HEK293 (cell line): ENCODE data around the gene TLCD3B.

ENCODE experiments used
- ELK4 ChIP-seq: IDR thresholded peaks from 2 replicates; pipeline ENCODE4 v1.6.1; 2011; ENCODE audit warnings: mild to moderate bottlenecking, low read depth, low read length, borderline replicate concordance
- GLI4 ChIP-seq: fragments of 450-650 bp; formaldehyde crosslinking; IDR thresholded peaks from 2 replicates; pipeline ENCODE4 v1.5.1; 2016; ENCODE audit warnings: missing biosample characterization, missing genetic modification characterization
- GLIS1 ChIP-seq: fragments of 450-650 bp; formaldehyde crosslinking; IDR thresholded peaks from 2 replicates; pipeline ENCODE4 v1.5.1; 2016; ENCODE audit warnings: missing biosample characterization, missing genetic modification characterization
- HOXD13 ChIP-seq: sonication (generic); formaldehyde crosslinking; IDR thresholded peaks from 2 replicates; pipeline ENCODE4 v1.8.0; 2022; ENCODE audit warnings: missing genetic modification reagents, borderline replicate concordance
- IKZF3 ChIP-seq: fragments of 450-650 bp; IDR thresholded peaks from 2 replicates; pipeline ENCODE4 v1.5.0; 2018; ENCODE audit warnings: missing biosample characterization, mild to moderate bottlenecking, missing genetic modification characterization, moderate library complexity
- KLF8 ChIP-seq: fragments of 450-650 bp; formaldehyde crosslinking; IDR thresholded peaks from 2 replicates; pipeline ENCODE4 v1.5.1; 2016; ENCODE audit warnings: missing biosample characterization, missing genetic modification characterization
- MEIS1 ChIP-seq: sonication (generic); formaldehyde crosslinking; IDR thresholded peaks from 2 replicates; pipeline ENCODE4 v1.8.1; 2022; ENCODE audit warnings: missing genetic modification reagents, mild to moderate bottlenecking, borderline replicate concordance
- MYNN ChIP-seq: fragments of 450-650 bp; formaldehyde crosslinking; IDR thresholded peaks from 2 replicates; pipeline ENCODE4 v1.5.1; 2016; ENCODE audit warnings: missing biosample characterization, missing genetic modification characterization, borderline replicate concordance
- OVOL3 ChIP-seq: fragments of 450-650 bp; formaldehyde crosslinking; IDR thresholded peaks from 2 replicates; pipeline ENCODE4 v1.5.1; 2016; ENCODE audit warnings: missing biosample characterization, missing genetic modification characterization
- SCRT1 ChIP-seq: fragments of 450-650 bp; formaldehyde crosslinking; IDR thresholded peaks from 2 replicates; pipeline ENCODE4 v1.5.1; 2016; ENCODE audit warnings: missing biosample characterization, missing genetic modification characterization, borderline replicate concordance
- SP2 ChIP-seq: fragments of 450-650 bp; formaldehyde crosslinking; IDR thresholded peaks from 2 replicates; pipeline ENCODE4 v1.5.1; 2016; ENCODE audit warnings: missing biosample characterization, missing genetic modification characterization
- SP7 ChIP-seq: fragments of 450-650 bp; formaldehyde crosslinking; IDR thresholded peaks from 2 replicates; pipeline ENCODE4 v1.5.1; 2016; ENCODE audit warnings: missing biosample characterization, missing genetic modification characterization
- TRIM28 ChIP-seq: IDR thresholded peaks from 2 replicates; pipeline ENCODE4 v1.6.1; 2011; ENCODE audit warnings: low read length, control low read depth, borderline replicate concordance
- WT1 ChIP-seq: fragments of 450-650 bp; formaldehyde crosslinking; IDR thresholded peaks from 2 replicates; pipeline ENCODE4 v1.5.1; 2016; ENCODE audit warnings: missing biosample characterization, missing genetic modification characterization
- ZFP37 ChIP-seq: fragments of 450-650 bp; formaldehyde crosslinking; IDR thresholded peaks from 2 replicates; pipeline ENCODE4 v1.5.1; 2016; ENCODE audit warnings: missing biosample characterization, missing genetic modification characterization
- ZFP69B ChIP-seq: fragments of 450-650 bp; formaldehyde crosslinking; IDR thresholded peaks from 2 replicates; pipeline ENCODE4 v1.5.1; 2016; ENCODE audit warnings: missing biosample characterization, missing genetic modification characterization
- ZIC2 ChIP-seq: fragments of 450-650 bp; formaldehyde crosslinking; IDR thresholded peaks from 2 replicates; pipeline ENCODE4 v1.5.1; 2016; ENCODE audit warnings: missing biosample characterization, missing genetic modification characterization
- ZNF169 ChIP-seq: fragments of 450-650 bp; formaldehyde crosslinking; IDR thresholded peaks from 2 replicates; pipeline ENCODE4 v1.5.1; 2016; ENCODE audit warnings: missing biosample characterization, missing genetic modification characterization
- ZNF18 ChIP-seq: fragments of 450-650 bp; formaldehyde crosslinking; IDR thresholded peaks from 2 replicates; pipeline ENCODE4 v1.5.1; 2016; ENCODE audit warnings: missing biosample characterization, missing genetic modification characterization
- ZNF202 ChIP-seq: fragments of 450-650 bp; formaldehyde crosslinking; IDR thresholded peaks from 2 replicates; pipeline ENCODE4 v1.5.1; 2016; ENCODE audit warnings: missing biosample characterization, missing genetic modification characterization, borderline replicate concordance
- ZNF404 ChIP-seq: fragments of 450-650 bp; formaldehyde crosslinking; IDR thresholded peaks from 2 replicates; pipeline ENCODE4 v1.5.1; 2017; ENCODE audit warnings: missing biosample characterization, missing genetic modification characterization
- ZNF426 ChIP-seq: fragments of 450-650 bp; formaldehyde crosslinking; IDR thresholded peaks from 2 replicates; pipeline ENCODE4 v1.5.1; 2017; ENCODE audit warnings: missing biosample characterization, missing genetic modification characterization, mild to moderate bottlenecking, inconsistent platforms, moderate library complexity
- ZNF473 ChIP-seq: fragments of 450-650 bp; formaldehyde crosslinking; IDR thresholded peaks from 2 replicates; pipeline ENCODE4 v1.5.1; 2017; ENCODE audit warnings: missing biosample characterization, missing genetic modification characterization
- ZNF48 ChIP-seq: fragments of 450-650 bp; formaldehyde crosslinking; IDR thresholded peaks from 2 replicates; pipeline ENCODE4 v1.5.1; 2016; ENCODE audit warnings: missing biosample characterization, missing genetic modification characterization
- ZNF529 ChIP-seq: fragments of 450-650 bp; formaldehyde crosslinking; IDR thresholded peaks from 2 replicates; pipeline ENCODE4 v1.5.1; 2017; ENCODE audit warnings: missing genetic modification characterization, missing biosample characterization; ENCODE audit not compliant: insufficient replicate concordance
- ZNF549 ChIP-seq: fragments of 450-650 bp; IDR thresholded peaks from 2 replicates; pipeline ENCODE4 v1.5.1; 2018; ENCODE audit warnings: missing biosample characterization, missing genetic modification characterization, mild to moderate bottlenecking, inconsistent platforms, moderate library complexity
- ZNF600 ChIP-seq: fragments of 450-650 bp; formaldehyde crosslinking; IDR thresholded peaks from 2 replicates; pipeline ENCODE4 v1.5.1; 2016; ENCODE audit warnings: missing biosample characterization, missing genetic modification characterization
- ZNF624 ChIP-seq: fragments of 450-650 bp; formaldehyde crosslinking; IDR thresholded peaks from 2 replicates; pipeline ENCODE4 v1.5.1; 2017; ENCODE audit warnings: missing biosample characterization, missing genetic modification characterization
- ZNF692 ChIP-seq: fragments of 450-650 bp; formaldehyde crosslinking; IDR thresholded peaks from 2 replicates; pipeline ENCODE4 v1.5.1; 2016; ENCODE audit warnings: missing biosample characterization, missing genetic modification characterization
- ZNF704 ChIP-seq: fragments of 450-650 bp; formaldehyde crosslinking; IDR thresholded peaks from 2 replicates; pipeline ENCODE4 v1.5.1; 2016; ENCODE audit warnings: missing biosample characterization, missing genetic modification characterization
- ZNF707 ChIP-seq: fragments of 450-650 bp; formaldehyde crosslinking; IDR thresholded peaks from 2 replicates; pipeline ENCODE4 v1.5.1; 2016; ENCODE audit warnings: missing biosample characterization, missing genetic modification characterization
- ZNF792 ChIP-seq: fragments of 450-650 bp; formaldehyde crosslinking; IDR thresholded peaks from 2 replicates; pipeline ENCODE4 v1.5.1; 2016; ENCODE audit warnings: missing biosample characterization, missing genetic modification characterization
- ZNF837 ChIP-seq: fragments of 450-650 bp; formaldehyde crosslinking; IDR thresholded peaks from 2 replicates; pipeline ENCODE4 v1.5.1; 2016; ENCODE audit warnings: missing biosample characterization, missing genetic modification characterization
- TF ChIP-seq, protein P1 (sequence below): fragments of 450-650 bp; formaldehyde crosslinking; IDR thresholded peaks from 2 replicates; pipeline ENCODE4 v1.5.1; 2016; ENCODE audit warnings: missing biosample characterization, missing genetic modification characterization

The TLCD3B gene

GRCh38 chr16:30065943-30066760 lies 35.1 kb upstream of the TLCD3B start (continued):
- no peak for TF ChIP-seq SCRT1 (tag by site-specific recombination)
- no peak for TF ChIP-seq ZNF48
- no peak for TF ChIP-seq SP7 (tag by site-specific recombination)
- TF ChIP-seq MYNN, result no peak
- TF ChIP-seq ZNF18 (tag by site-specific recombination), result no peak
- no peak for TF ChIP-seq ZNF426 (tag by site-specific recombination)
- no peak for TF ChIP-seq IKZF3 (tag by site-specific recombination)
- TF ChIP-seq ZNF529 (tag by site-specific recombination), result no peak
- TF ChIP-seq ZNF549 (tag by site-specific recombination), result no peak
- peak; percentile 73; the same call in 1 of the 2 replicates for TF ChIP-seq ZFP69B (tag by site-specific recombination)
- TF ChIP-seq ZNF704, result no peak
- TF ChIP-seq WT1 (tag by site-specific recombination), result no peak
- TF ChIP-seq ZIC2, result peak; percentile 33; the same call in 1 of the 2 replicates
- no peak for TF ChIP-seq ZNF202 (tag by site-specific recombination)
- no peak for TF ChIP-seq MEIS1 (CRISPR knock-in tag)
- TF ChIP-seq GLI4 (tag by site-specific recombination), result no peak
- TF ChIP-seq ZFP37 (tag by site-specific recombination), result no peak
- TF ChIP-seq ZNF600, result no peak; the same call in 1 of the 2 replicates
- no peak for TF ChIP-seq ELK4
- no peak for TF ChIP-seq ZNF473 (tag by site-specific recombination)
- no peak for TF ChIP-seq TRIM28
- no peak for TF ChIP-seq ZNF404 (tag by site-specific recombination)
- no peak for TF ChIP-seq KLF8
- TF ChIP-seq ZNF837 (tag by site-specific recombination), result 0 out of 2 replicates have a peak, but pooled peaks have one; percentile 85
- TF ChIP-seq, protein P1, sequence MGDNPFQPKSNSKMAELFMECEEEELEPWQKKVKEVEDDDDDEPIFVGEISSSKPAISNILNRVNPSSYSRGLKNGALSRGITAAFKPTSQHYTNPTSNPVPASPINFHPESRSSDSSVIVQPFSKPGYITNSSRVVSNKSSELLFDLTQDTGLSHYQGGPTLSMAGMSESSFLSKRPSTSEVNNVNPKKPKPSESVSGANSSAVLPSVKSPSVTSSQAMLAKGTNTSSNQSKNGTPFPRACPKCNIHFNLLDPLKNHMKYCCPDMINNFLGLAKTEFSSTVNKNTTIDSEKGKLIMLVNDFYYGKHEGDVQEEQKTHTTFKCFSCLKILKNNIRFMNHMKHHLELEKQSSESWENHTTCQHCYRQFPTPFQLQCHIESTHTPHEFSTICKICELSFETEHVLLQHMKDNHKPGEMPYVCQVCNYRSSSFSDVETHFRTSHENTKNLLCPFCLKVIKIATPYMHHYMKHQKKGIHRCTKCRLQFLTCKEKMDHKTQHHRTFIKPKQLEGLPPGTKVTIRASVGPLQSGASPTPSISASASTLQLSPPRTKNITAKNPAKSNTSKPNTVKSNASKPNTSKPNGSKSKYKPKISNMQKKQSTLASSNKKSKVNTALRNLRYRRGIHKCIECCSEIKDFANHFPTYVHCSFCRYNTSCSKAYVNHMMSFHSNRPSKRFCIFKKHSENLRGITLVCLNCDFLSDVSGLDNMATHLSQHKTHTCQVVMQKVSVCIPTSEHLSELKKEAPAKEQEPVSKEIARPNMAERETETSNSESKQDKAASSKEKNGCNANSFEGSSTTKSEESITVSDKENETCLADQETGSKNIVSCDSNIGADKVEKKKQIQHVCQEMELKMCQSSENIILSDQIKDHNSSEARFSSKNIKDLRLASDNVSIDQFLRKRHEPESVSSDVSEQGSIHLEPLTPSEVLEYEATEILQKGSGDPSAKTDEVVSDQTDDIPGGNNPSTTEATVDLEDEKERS (tag by site-specific recombination), result no peak
- TF ChIP-seq GLIS1 (tag by site-specific recombination), result no peak
- TF ChIP-seq HOXD13 (CRISPR knock-in tag), result no peak
- peak; percentile 72 for TF ChIP-seq ZNF692 (tag by site-specific recombination)
- no peak for TF ChIP-seq ZNF169 (tag by site-specific recombination)
- TF ChIP-seq ZNF792 (tag by site-specific recombination), result no peak
- no peak for TF ChIP-seq OVOL3 (tag by site-specific recombination)
- no peak for TF ChIP-seq ZNF624
- no peak for TF ChIP-seq ZNF707 (tag by site-specific recombination)
- no peak for TF ChIP-seq SP2 (tag by site-specific recombination)
